ENCODE data around the gene AQP6.
A peak's percentile ranks its signal among the peaks of the same experiment; 100 is the strongest.

AQP6 gene

GRCh38 chr12:50006754-50007442 lies 34.2 kb downstream of the AQP6 start:
- no peak for DNase-seq

- DNase-seq, result no peak
These were observed 40.8 kb downstream of the AQP6 start for GRCh38 chr12:50013361-50014147.

- no peak for DNase-seq
These were observed 41.6 kb downstream of the AQP6 start for GRCh38 chr12:50014342-50014741.

- no peak for DNase-seq
These were observed 44.0 kb downstream of the AQP6 start for GRCh38 chr12:50016501-50017475.

- no peak for DNase-seq
These were observed 44.9 kb downstream of the AQP6 start for GRCh38 chr12:50017641-50018040.

- DNase-seq, result no peak
These were observed 45.4 kb downstream of the AQP6 start for GRCh38 chr12:50018154-50018553.

GRCh38 chr12:50018968-50019367 lies 46.2 kb downstream of the AQP6 start:
- DNase-seq, result no peak

- no peak for DNase-seq
These were observed 46.8 kb downstream of the AQP6 start for GRCh38 chr12:50019524-50019923.

GRCh38 chr12:50021031-50021430 lies 48.3 kb downstream of the AQP6 start:
- no peak for DNase-seq

GRCh38 chr12:50022903-50023302 lies 50.2 kb downstream of the AQP6 start:
- no peak for DNase-seq

GRCh38 chr12:50024227-50024626 lies 51.5 kb downstream of the AQP6 start:
- DNase-seq, result no peak

- DNase-seq, result no peak
These were observed 52.0 kb downstream of the AQP6 start for GRCh38 chr12:50024805-50025186.

GRCh38 chr12:50025187-50026059 lies 52.7 kb downstream of the AQP6 start, which contains the start of gene RACGAP1:
Gene RACGAP1, minus strand, starts transcription at chr12:50025494. Its CDS starts 8,779 bp downstream, at chr12:50016715.
- DNase-seq, result peak; percentile 92

GRCh38 chr12:50026691-50027090 lies 53.9 kb downstream of the AQP6 start:
- DNase-seq, result no peak
